ENCODE results near the gene ECM1.

Gene ECM1

GRCh38 chr1:150512846-150513245, 4.9 kb downstream of the ECM1 start:
- DNase-seq (ENCODE audit: low read depth in 2 of 2), result no peak

- DNase-seq (ENCODE audit: low read depth in 2 of 2), result no peak
Observed at GRCh38 chr1:150513351-150513791, 5.5 kb downstream of the ECM1 start.

- DNase-seq (ENCODE audit: low read depth in 2 of 2), result no peak
Observed at GRCh38 chr1:150514260-150514659, 6.4 kb downstream of the ECM1 start.

- DNase-seq (ENCODE audit: low read depth in 2 of 2), result no peak
Observed at GRCh38 chr1:150514913-150515327, 7.0 kb downstream of the ECM1 start.

GRCh38 chr1:150515328-150516049, 7.6 kb downstream of the ECM1 start, which contains the start of gene FALEC:
FALEC (plus strand) TSS chr1:150515752.
- peak; percentile 74 to 78 for DNase-seq (ENCODE audit: low read depth in 2 of 2)

- no peak for DNase-seq (ENCODE audit: low read depth in 2 of 2)
Observed at GRCh38 chr1:150516050-150516591, 8.2 kb downstream of the ECM1 start.

GRCh38 chr1:150516616-150517015, 8.7 kb downstream of the ECM1 start:
- DNase-seq (ENCODE audit: low read depth in 2 of 2), result no peak

- DNase-seq (ENCODE audit: low read depth in 2 of 2), result no peak
Observed at GRCh38 chr1:150521196-150521968, 13.5 kb downstream of the ECM1 start.

GRCh38 chr1:150525348-150525747, 17.4 kb downstream of the ECM1 start:
- DNase-seq (ENCODE audit: low read depth in 2 of 2), result no peak

- DNase-seq (ENCODE audit: low read depth in 2 of 2), result no peak
Observed at GRCh38 chr1:150528196-150528595, 20.3 kb downstream of the ECM1 start.

GRCh38 chr1:150529017-150529416, 21.1 kb downstream of the ECM1 start:
- DNase-seq (ENCODE audit: low read depth in 2 of 2), result no peak

GRCh38 chr1:150530491-150531159, 22.7 kb downstream of the ECM1 start:
- DNase-seq (ENCODE audit: low read depth in 2 of 2), result no peak

GRCh38 chr1:150532860-150533259, 25.0 kb downstream of the ECM1 start:
- DNase-seq (ENCODE audit: low read depth in 2 of 2), result no peak

- no peak for DNase-seq (ENCODE audit: low read depth in 2 of 2)
Observed at GRCh38 chr1:150534002-150534401, 26.1 kb downstream of the ECM1 start.

- DNase-seq (ENCODE audit: low read depth in 2 of 2), result no peak
Observed at GRCh38 chr1:150535511-150536287, 27.8 kb downstream of the ECM1 start.

GRCh38 chr1:150536836-150537731, 29.2 kb downstream of the ECM1 start:
- DNase-seq (ENCODE audit: low read depth in 2 of 2), result no peak

GRCh38 chr1:150537732-150538684, 30.1 kb downstream of the ECM1 start:
- DNase-seq (ENCODE audit: low read depth in 2 of 2), result no peak

GRCh38 chr1:150543500-150544143, 35.7 kb downstream of the ECM1 start:
- no peak for DNase-seq (ENCODE audit: low read depth in 2 of 2)

GRCh38 chr1:150544204-150544603, 36.3 kb downstream of the ECM1 start:
- DNase-seq (ENCODE audit: low read depth in 2 of 2), result no peak

Data from stimulated activated CD4-positive, alpha-beta T cell treated with anti-CD3 and anti-CD28 coated beads, Interleukin-1b, Interleukin-23, amount 100 ng/mL, for 1 hour (primary cell).